BJ (cell line): ENCODE data around the gene CXCL17. TPM values are rescaled to one million over a fixed set of nuclear protein-coding genes. Genes with fewer than 3 reads are reported as not detected.

ENCODE experiments used
- CTCF ChIA-PET: fragments of 350-600 bp; formaldehyde crosslinking; extraction: SDS; loops from one replicate; lab custom pipeline; 2021; ENCODE audit warnings: antibody characterized with exemption, inconsistent platforms; lab: Yijun Ruan, JAX
- POLR2A ChIA-PET: fragments of 300-600 bp; sonication (Branson Sonifier 250); formaldehyde crosslinking; extraction: SDS; loops from one replicate; lab custom pipeline; 2021; ENCODE audit warnings: antibody characterized with exemption; lab: Charles Lee
- DNase-seq: peaks from one replicate; pipeline ENCODE4 v3.0.0-alpha.2; 2011; ENCODE audit warnings: low read depth
- H3K27me3 ChIP-seq: 2 replicates; pipeline ENCODE4 v1.6.0; 2011; ENCODE audit warnings: low read length; ENCODE audit not compliant: control insufficient read depth, insufficient read depth
- H3K36me3 ChIP-seq: 2 replicates; pipeline ENCODE4 v1.5.1; 2011; ENCODE audit warnings: low read length; ENCODE audit not compliant: control insufficient read depth, insufficient read depth
- H3K4me3 ChIP-seq: 2 replicates; pipeline ENCODE4 v1.5.1; 2011; ENCODE audit warnings: low read depth, mild to moderate bottlenecking, control low read depth, low read length
- CTCF ChIP-seq: IDR thresholded peaks from 2 replicates; pipeline ENCODE4 v1.5.1; 2011; ENCODE audit warnings: low read depth, mild to moderate bottlenecking, control low read depth, inconsistent platforms, low read length, moderate library complexity; ENCODE audit not compliant: insufficient read depth
- polyA plus RNA-seq: library from polyadenylated mRNA; depleted of rRNA; stranded (reverse); fragments of >200 nt; gene quantifications from 2 replicates; pipeline ENCODE4 v1.2.3, GENCODE V29; 2011

CXCL17 gene
- polyA plus RNA-seq, 1 experiment, result not detected

- POLR2A ChIA-PET, result no interaction called here
- Histone ChIP-seq H3K27me3 (no peaks in the 10 kb centered on the region; the same call in 1 of the 2 replicates), H3K4me3 (no peak overlapping the region), H3K36me3 (no peaks in the 10 kb centered on the region)
- no peak for TF ChIP-seq CTCF
- CTCF ChIA-PET, result interaction anchor here (0.6 to 4.0 kb wide), 4 partner anchors 13 to 97 kb away, joined by 3 to 22 read pairs (median 4); no protein-coding TSS in a partner anchor
- DNase-seq, result no peak
Observed at GRCh38 chr19:42469311-42470235, 26.8 kb upstream of the CXCL17 start.

GRCh38 chr19:42468273-42468796, 25.6 kb upstream of the CXCL17 start:
- H3K27me3 ChIP-seq, result no peaks in the 10 kb centered on the region; the same call in 1 of the 2 replicates
- CTCF ChIA-PET, result interaction anchor here (0.6 to 4.0 kb wide), 4 partner anchors 30 to 78 kb away, joined by 3 to 22 read pairs (median 12); partner anchors contain the start of gene CEACAM1
- no peaks in the 10 kb centered on the region for H3K36me3 ChIP-seq
- no peak for TF ChIP-seq CTCF
- peak; percentile 46 for DNase-seq
- POLR2A ChIA-PET, result no interaction called here
- no peak overlapping the region for H3K4me3 ChIP-seq

- POLR2A ChIA-PET, result no interaction called here
- Histone ChIP-seq H3K27me3 (no peaks in the 10 kb centered on the region; the same call in 1 of the 2 replicates), H3K36me3 (no peaks in the 10 kb centered on the region), H3K4me3 (no peak overlapping the region)
- CTCF ChIA-PET, result interaction anchor here (0.8 to 3.0 kb wide), 9 partner anchors 8 to 226 kb away, joined by 3 to 17 read pairs (median 7); partner anchors contain the start of gene CEACAM1
- TF ChIP-seq CTCF, result no peak
- no peak for DNase-seq
Observed at GRCh38 chr19:42467183-42467760, 24.5 kb upstream of the CXCL17 start.

- Histone ChIP-seq H3K27me3 (peaks cover 2% of the 10 kb centered on the region; the same call in 1 of the 2 replicates), H3K36me3 (no peaks in the 10 kb centered on the region), H3K4me3 (no peak overlapping the region)
- POLR2A ChIA-PET, result no interaction called here
- no peak for TF ChIP-seq CTCF
- CTCF ChIA-PET, result interaction anchor here (0.8 to 3.0 kb wide), 9 partner anchors 9 to 227 kb away, joined by 3 to 17 read pairs (median 7); partner anchors contain the start of gene CEACAM1
- DNase-seq, result no peak
Observed at GRCh38 chr19:42466521-42467182, 23.9 kb upstream of the CXCL17 start.
